ENCODE data around the gene RC3H2.

Gene RC3H2

GRCh38 chr9:122904823-122905710, at the start of gene RC3H2:
RC3H2 (minus strand) TSS chr9:122905359; CDS start chr9:122897509, 7,850 bp downstream.
- no peaks in the 10 kb centered on the region for H3K27me3 ChIP-seq (replicated peaks; ENCODE audit: control insufficient read depth, insufficient read depth, low read length)
- no peaks in the 10 kb centered on the region for H3K9me3 ChIP-seq (ENCODE audit: control insufficient read depth, low read length)
- peak within 1 kb of the TSS; percentile 99 for H3K4me3 ChIP-seq (ENCODE audit: low read length)
- H3K4me1 ChIP-seq (ENCODE audit: control insufficient read depth, insufficient read depth, low read length): peaks cover 29% of the 10 kb centered on the region
- H3K36me3 ChIP-seq (ENCODE audit: control insufficient read depth, insufficient read depth, low read length, severe bottlenecking): peaks cover 15% of the 10 kb centered on the region
- peak; percentile 100 for DNase-seq (ENCODE audit: low read depth)
- peak within 1 kb of the TSS; percentile 99 for H3K9ac ChIP-seq (ENCODE audit: low read length)

- H3K27me3 ChIP-seq (replicated peaks; ENCODE audit: control insufficient read depth, insufficient read depth, low read length): no peaks in the 10 kb centered on the region
- no peaks in the 10 kb centered on the region for H3K9me3 ChIP-seq (ENCODE audit: control insufficient read depth, low read length)
- no peak overlapping the region for H3K4me3 ChIP-seq (ENCODE audit: low read length)
- peaks cover 13% of the 10 kb centered on the region for H3K4me1 ChIP-seq (ENCODE audit: control insufficient read depth, insufficient read depth, low read length)
- DNase-seq (ENCODE audit: low read depth): peak; percentile 56
- H3K36me3 ChIP-seq (ENCODE audit: control insufficient read depth, insufficient read depth, low read length, severe bottlenecking): no peaks in the 10 kb centered on the region
- H3K9ac ChIP-seq (ENCODE audit: low read length): no peak overlapping the region
These were observed 49.1 kb upstream of the RC3H2 start for GRCh38 chr9:122954253-122954691.

- no peak for DNase-seq (ENCODE audit: low read depth)
- Histone ChIP-seq H3K36me3 (ENCODE audit: control insufficient read depth, insufficient read depth, low read length, severe bottlenecking) (no peaks in the 10 kb centered on the region), H3K4me1 (ENCODE audit: control insufficient read depth, insufficient read depth, low read length) (peaks cover 19% of the 10 kb centered on the region), H3K9ac (ENCODE audit: low read length) (no peak overlapping the region), H3K27me3 (replicated peaks; ENCODE audit: control insufficient read depth, insufficient read depth, low read length) (no peaks in the 10 kb centered on the region), H3K4me3 (ENCODE audit: low read length) (no peak overlapping the region), H3K9me3 (ENCODE audit: control insufficient read depth, low read length) (no peaks in the 10 kb centered on the region)
These were observed 45.9 kb upstream of the RC3H2 start for GRCh38 chr9:122951056-122951455.

GRCh38 chr9:122950263-122950662, 45.1 kb upstream of the RC3H2 start:
- H3K27me3 ChIP-seq (replicated peaks; ENCODE audit: control insufficient read depth, insufficient read depth, low read length): no peaks in the 10 kb centered on the region
- no peak overlapping the region for H3K9ac ChIP-seq (ENCODE audit: low read length)
- no peak for DNase-seq (ENCODE audit: low read depth)
- peaks cover 22% of the 10 kb centered on the region for H3K4me1 ChIP-seq (ENCODE audit: control insufficient read depth, insufficient read depth, low read length)
- no peaks in the 10 kb centered on the region for H3K36me3 ChIP-seq (ENCODE audit: control insufficient read depth, insufficient read depth, low read length, severe bottlenecking)
- no peak overlapping the region for H3K4me3 ChIP-seq (ENCODE audit: low read length)
- H3K9me3 ChIP-seq (ENCODE audit: control insufficient read depth, low read length): no peaks in the 10 kb centered on the region

- H3K4me1 ChIP-seq (ENCODE audit: control insufficient read depth, insufficient read depth, low read length): peaks cover 19% of the 10 kb centered on the region
- H3K9me3 ChIP-seq (ENCODE audit: control insufficient read depth, low read length): no peaks in the 10 kb centered on the region
- H3K4me3 ChIP-seq (ENCODE audit: low read length): no peak overlapping the region
- DNase-seq (ENCODE audit: low read depth): peak; percentile 55
- H3K27me3 ChIP-seq (replicated peaks; ENCODE audit: control insufficient read depth, insufficient read depth, low read length): no peaks in the 10 kb centered on the region
- no peaks in the 10 kb centered on the region for H3K36me3 ChIP-seq (ENCODE audit: control insufficient read depth, insufficient read depth, low read length, severe bottlenecking)
- no peak overlapping the region for H3K9ac ChIP-seq (ENCODE audit: low read length)
These were observed 44.5 kb upstream of the RC3H2 start for GRCh38 chr9:122949696-122950095.

GRCh38 chr9:122948313-122948712, 43.2 kb upstream of the RC3H2 start:
- peaks cover 8% of the 10 kb centered on the region for H3K4me1 ChIP-seq (ENCODE audit: control insufficient read depth, insufficient read depth, low read length)
- H3K9ac ChIP-seq (ENCODE audit: low read length): no peak overlapping the region
- no peak overlapping the region for H3K4me3 ChIP-seq (ENCODE audit: low read length)
- no peak for DNase-seq (ENCODE audit: low read depth)
- H3K27me3 ChIP-seq (replicated peaks; ENCODE audit: control insufficient read depth, insufficient read depth, low read length): no peaks in the 10 kb centered on the region
- H3K9me3 ChIP-seq (ENCODE audit: control insufficient read depth, low read length): no peaks in the 10 kb centered on the region
- no peaks in the 10 kb centered on the region for H3K36me3 ChIP-seq (ENCODE audit: control insufficient read depth, insufficient read depth, low read length, severe bottlenecking)

GRCh38 chr9:122946461-122947005, 41.4 kb upstream of the RC3H2 start:
- DNase-seq (ENCODE audit: low read depth): no peak
- Histone ChIP-seq H3K36me3 (ENCODE audit: control insufficient read depth, insufficient read depth, low read length, severe bottlenecking) (no peaks in the 10 kb centered on the region), H3K4me1 (ENCODE audit: control insufficient read depth, insufficient read depth, low read length) (peaks cover 16% of the 10 kb centered on the region), H3K27me3 (replicated peaks; ENCODE audit: control insufficient read depth, insufficient read depth, low read length) (no peaks in the 10 kb centered on the region), H3K4me3 (ENCODE audit: low read length) (no peak overlapping the region), H3K9ac (ENCODE audit: low read length) (no peak overlapping the region), H3K9me3 (ENCODE audit: control insufficient read depth, low read length) (no peaks in the 10 kb centered on the region)

- Histone ChIP-seq H3K36me3 (ENCODE audit: control insufficient read depth, insufficient read depth, low read length, severe bottlenecking) (no peaks in the 10 kb centered on the region), H3K9ac (ENCODE audit: low read length) (no peak overlapping the region), H3K9me3 (ENCODE audit: control insufficient read depth, low read length) (no peaks in the 10 kb centered on the region), H3K4me1 (ENCODE audit: control insufficient read depth, insufficient read depth, low read length) (peaks cover 20% of the 10 kb centered on the region), H3K4me3 (ENCODE audit: low read length) (no peak overlapping the region), H3K27me3 (replicated peaks; ENCODE audit: control insufficient read depth, insufficient read depth, low read length) (no peaks in the 10 kb centered on the region)
- no peak for DNase-seq (ENCODE audit: low read depth)
These were observed 40.1 kb upstream of the RC3H2 start for GRCh38 chr9:122944960-122945888.

GRCh38 chr9:122941582-122942234, 36.5 kb upstream of the RC3H2 start:
- peak; percentile 77 for DNase-seq (ENCODE audit: low read depth)

GRCh38 chr9:122940749-122941581, 35.8 kb upstream of the RC3H2 start, which contains the start of gene RABGAP1:
RABGAP1 (plus strand) TSS chr9:122941020; CDS start chr9:122957060, 16,040 bp downstream.
- Histone ChIP-seq H3K4me1 (ENCODE audit: control insufficient read depth, insufficient read depth, low read length) (peaks cover 16% of the 10 kb centered on the region), H3K4me3 (ENCODE audit: low read length) (peak within 1 kb of the TSS; percentile 94), H3K9ac (ENCODE audit: low read length) (peak within 1 kb of the TSS; percentile 92), H3K27me3 (replicated peaks; ENCODE audit: control insufficient read depth, insufficient read depth, low read length) (no peaks in the 10 kb centered on the region), H3K36me3 (ENCODE audit: control insufficient read depth, insufficient read depth, low read length, severe bottlenecking) (peaks cover 27% of the 10 kb centered on the region), H3K9me3 (ENCODE audit: control insufficient read depth, low read length) (no peaks in the 10 kb centered on the region)
- DNase-seq (ENCODE audit: low read depth): peak; percentile 99

More at GRCh38 chr9:122941582-122942234, 36.5 kb upstream of the RC3H2 start:
- peak overlapping the region; percentile 94 for H3K4me3 ChIP-seq (ENCODE audit: low read length)
- peak overlapping the region; percentile 92 for H3K9ac ChIP-seq (ENCODE audit: low read length)
- no peaks in the 10 kb centered on the region for H3K9me3 ChIP-seq (ENCODE audit: control insufficient read depth, low read length)
- H3K4me1 ChIP-seq (ENCODE audit: control insufficient read depth, insufficient read depth, low read length): peaks cover 16% of the 10 kb centered on the region
- no peaks in the 10 kb centered on the region for H3K27me3 ChIP-seq (replicated peaks; ENCODE audit: control insufficient read depth, insufficient read depth, low read length)
- H3K36me3 ChIP-seq (ENCODE audit: control insufficient read depth, insufficient read depth, low read length, severe bottlenecking): peaks cover 20% of the 10 kb centered on the region

Data from adipocyte (in vitro differentiated cells).